Activated naive CD8-positive, alpha-beta T cell (primary cell): ENCODE measurements around the gene USP15.

Source experiments
- H3K27ac Mint-ChIP-seq: one replicate; pipeline ENCODE4 v1.8.0; 2021; ENCODE audit warnings: mixed read lengths
- H3K27me3 Mint-ChIP-seq: one replicate; pipeline ENCODE4 v1.8.0; 2021; ENCODE audit warnings: mixed read lengths
- H3K36me3 Mint-ChIP-seq: one replicate; pipeline ENCODE4 v1.8.0; 2021; ENCODE audit warnings: mixed read lengths
- H3K4me1 Mint-ChIP-seq: one replicate; pipeline ENCODE4 v1.8.0; 2021; ENCODE audit warnings: low read depth, mixed read lengths
- H3K4me3 Mint-ChIP-seq: one replicate; pipeline ENCODE4 v1.8.0; 2021; ENCODE audit warnings: mild to moderate bottlenecking, mixed read lengths
- H3K9me3 Mint-ChIP-seq: one replicate; pipeline ENCODE4 v1.8.0; 2021; ENCODE audit warnings: low read depth, mixed read lengths

The USP15 gene

DNA sequence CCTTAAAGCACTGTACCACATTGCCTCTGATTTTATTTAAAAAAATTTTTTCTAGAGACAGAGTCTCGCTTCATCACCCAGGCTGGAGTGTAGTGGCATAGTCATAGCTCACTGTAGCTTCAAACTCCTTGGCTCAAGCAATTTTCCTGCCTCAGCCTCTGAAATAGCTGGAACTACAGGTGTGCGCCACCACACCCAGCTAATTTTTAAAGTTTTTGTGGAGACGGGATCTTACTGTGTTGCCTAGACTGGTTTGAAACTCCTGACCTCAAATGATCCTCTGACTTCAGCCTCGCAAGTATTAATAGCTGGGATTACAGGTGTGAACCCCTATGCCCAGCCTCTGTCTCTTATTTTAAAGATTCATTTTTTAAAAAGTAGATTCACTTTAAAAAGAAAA lies 5.3 kb downstream of the USP15 start:
- peak overlapping the region; percentile 96 for H3K4me3 Mint-ChIP-seq

DNA sequence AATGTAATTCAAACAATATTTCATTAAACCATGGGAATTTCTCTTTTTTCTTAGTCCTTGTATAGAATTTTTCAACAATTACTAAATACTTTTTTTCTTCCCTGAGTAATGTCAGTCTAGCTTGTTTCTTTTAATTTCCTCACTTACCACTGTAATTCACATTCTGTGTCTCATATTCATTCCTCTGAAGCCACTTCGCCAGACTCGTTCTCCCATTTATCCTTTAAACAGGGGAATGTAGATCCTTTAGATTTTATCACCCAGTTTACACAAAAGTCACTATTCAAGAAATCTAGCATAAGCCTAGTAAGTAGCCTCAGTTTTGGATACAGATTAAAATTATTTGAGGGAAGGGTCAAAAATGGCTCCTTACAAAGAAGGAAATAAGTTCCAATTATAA lies 6.8 kb downstream of the USP15 start:
- Mint-ChIP-seq H3K4me3 (peak overlapping the region; percentile 35), H3K27me3 (no peaks in the 10 kb centered on the region), H3K4me1 (peaks cover 88% of the 10 kb centered on the region), H3K9me3 (no peaks in the 10 kb centered on the region), H3K36me3 (peaks cover 15% of the 10 kb centered on the region), H3K27ac (peak overlapping the region; percentile 69)

More for the DNA sequence above, 5.3 kb downstream of the USP15 start:
- H3K36me3 Mint-ChIP-seq, result peaks cover 15% of the 10 kb centered on the region
- H3K4me1 Mint-ChIP-seq, result peaks cover 82% of the 10 kb centered on the region
- no peaks in the 10 kb centered on the region for H3K27me3 Mint-ChIP-seq
- H3K9me3 Mint-ChIP-seq, result no peaks in the 10 kb centered on the region
- H3K27ac Mint-ChIP-seq, result peak overlapping the region; percentile 95

DNA sequence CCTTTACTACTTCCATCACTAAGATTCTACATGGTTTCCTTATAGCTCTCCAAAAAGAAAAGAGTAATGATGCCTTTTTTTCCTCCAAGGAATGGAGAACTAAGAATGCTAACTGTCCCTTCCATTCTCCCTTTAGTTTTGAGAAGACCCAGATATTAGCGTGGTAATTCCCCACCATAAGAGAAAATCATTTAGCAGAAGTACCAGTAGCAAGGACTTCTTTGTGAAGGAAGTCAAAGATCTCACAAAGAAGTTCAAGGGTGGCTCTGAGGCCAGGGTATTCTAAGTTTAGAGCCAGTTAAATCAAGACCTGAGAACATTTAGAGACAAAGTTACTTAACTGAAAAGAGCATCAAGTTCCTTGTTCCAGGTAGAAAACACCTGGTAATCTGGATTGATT lies 7.3 kb downstream of the USP15 start:
- Mint-ChIP-seq H3K4me3 (peak overlapping the region; percentile 35), H3K9me3 (no peaks in the 10 kb centered on the region), H3K27me3 (no peaks in the 10 kb centered on the region), H3K4me1 (peaks cover 88% of the 10 kb centered on the region), H3K36me3 (peaks cover 15% of the 10 kb centered on the region), H3K27ac (peak overlapping the region; percentile 69)

DNA sequence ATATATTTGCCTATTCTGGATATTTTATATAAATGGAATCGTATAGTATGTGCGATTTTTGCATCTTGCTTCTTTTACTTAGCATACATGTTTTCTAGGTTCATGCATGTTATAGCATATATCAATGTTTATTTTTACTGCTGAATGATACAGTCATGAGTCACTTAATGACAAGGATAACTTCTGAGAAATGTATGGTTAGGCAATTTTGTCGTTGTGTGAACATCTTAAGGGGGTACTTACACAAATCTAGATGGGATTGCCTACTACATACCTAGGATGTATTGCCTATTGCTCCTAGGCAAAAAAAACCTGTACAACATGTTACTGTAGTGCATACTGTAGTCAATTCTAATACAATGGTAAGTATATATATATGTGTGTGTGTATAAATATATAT lies 8.8 kb downstream of the USP15 start:
- Mint-ChIP-seq H3K27me3 (no peaks in the 10 kb centered on the region), H3K27ac (peak overlapping the region; percentile 64), H3K36me3 (peaks cover 10% of the 10 kb centered on the region), H3K4me3 (peak overlapping the region; percentile 63), H3K4me1 (peaks cover 88% of the 10 kb centered on the region), H3K9me3 (no peaks in the 10 kb centered on the region)

GRCh38 chr12:62269464-62270228 lies 9.4 kb downstream of the USP15 start:
- Mint-ChIP-seq H3K4me1 (peaks cover 87% of the 10 kb centered on the region), H3K4me3 (peak overlapping the region; percentile 59), H3K36me3 (peaks cover 10% of the 10 kb centered on the region), H3K27me3 (no peaks in the 10 kb centered on the region), H3K9me3 (no peaks in the 10 kb centered on the region), H3K27ac (peak overlapping the region; percentile 59)

- Mint-ChIP-seq H3K36me3 (peaks cover 9% of the 10 kb centered on the region), H3K27me3 (no peaks in the 10 kb centered on the region), H3K4me3 (peak overlapping the region; percentile 59), H3K27ac (peak overlapping the region; percentile 59), H3K9me3 (no peaks in the 10 kb centered on the region), H3K4me1 (peaks cover 88% of the 10 kb centered on the region)
Measured at GRCh38 chr12:62270384-62270783, 10.2 kb downstream of the USP15 start.

DNA sequence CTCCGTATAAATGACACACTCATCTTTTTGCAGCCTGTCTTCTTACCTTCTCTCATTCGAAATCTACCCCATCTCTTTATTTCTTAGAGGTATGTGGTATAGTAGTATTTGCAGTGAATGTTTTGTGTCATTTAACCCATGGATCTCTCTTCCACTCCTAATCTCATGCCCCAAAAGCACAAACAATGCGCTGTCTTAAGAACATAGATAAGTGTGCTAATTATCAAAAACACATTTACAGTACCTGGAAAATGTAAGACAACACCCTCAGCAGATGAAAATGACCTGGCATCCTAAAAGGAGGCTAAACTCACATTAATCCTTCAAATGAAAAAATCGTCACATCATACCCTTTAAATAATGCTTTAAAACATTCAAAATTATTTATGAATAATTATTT lies 10.7 kb downstream of the USP15 start:
- Mint-ChIP-seq H3K9me3 (no peaks in the 10 kb centered on the region), H3K4me3 (peak overlapping the region; percentile 59), H3K36me3 (peaks cover 12% of the 10 kb centered on the region), H3K4me1 (peaks cover 88% of the 10 kb centered on the region), H3K27ac (peak overlapping the region; percentile 59), H3K27me3 (no peaks in the 10 kb centered on the region)

GRCh38 chr12:62272936-62273552 lies 12.8 kb downstream of the USP15 start:
- peak overlapping the region; percentile 76 for H3K27ac Mint-ChIP-seq
- H3K4me3 Mint-ChIP-seq, result peak overlapping the region; percentile 59
- H3K27me3 Mint-ChIP-seq, result no peaks in the 10 kb centered on the region
- no peaks in the 10 kb centered on the region for H3K9me3 Mint-ChIP-seq
- peaks cover 13% of the 10 kb centered on the region for H3K36me3 Mint-ChIP-seq
- H3K4me1 Mint-ChIP-seq, result peaks cover 86% of the 10 kb centered on the region

- Mint-ChIP-seq H3K4me1 (peaks cover 82% of the 10 kb centered on the region), H3K4me3 (peak overlapping the region; percentile 36), H3K36me3 (peaks cover 11% of the 10 kb centered on the region), H3K9me3 (no peaks in the 10 kb centered on the region), H3K27me3 (no peaks in the 10 kb centered on the region), H3K27ac (peak overlapping the region; percentile 41)
Measured at GRCh38 chr12:62273724-62274380, 13.6 kb downstream of the USP15 start.

- Mint-ChIP-seq H3K36me3 (peaks cover 11% of the 10 kb centered on the region), H3K27me3 (no peaks in the 10 kb centered on the region), H3K4me1 (peaks cover 88% of the 10 kb centered on the region), H3K4me3 (no peak overlapping the region), H3K9me3 (no peaks in the 10 kb centered on the region), H3K27ac (no peak overlapping the region)
Measured at GRCh38 chr12:62278022-62278421, 17.8 kb downstream of the USP15 start.

DNA sequence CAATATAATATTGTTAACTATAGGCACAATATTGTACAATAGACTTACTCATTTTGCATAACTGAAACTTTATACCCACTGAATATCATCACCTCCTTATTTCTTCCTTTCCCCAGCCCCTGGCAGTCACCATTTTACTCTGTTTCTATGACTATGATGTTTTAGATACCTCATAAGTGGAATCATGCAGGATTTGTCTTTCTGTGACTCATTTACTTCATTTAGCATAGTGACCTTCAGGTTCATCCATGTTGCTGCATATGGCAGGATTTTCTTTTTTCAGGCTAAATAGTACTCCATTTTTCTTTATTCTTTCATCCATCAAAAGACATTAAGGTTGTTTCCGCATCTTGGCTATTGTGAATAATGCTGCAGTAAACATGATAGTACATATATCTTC lies 18.9 kb downstream of the USP15 start:
- peaks cover 11% of the 10 kb centered on the region for H3K36me3 Mint-ChIP-seq
- peak overlapping the region; percentile 0 for H3K4me3 Mint-ChIP-seq
- no peaks in the 10 kb centered on the region for H3K9me3 Mint-ChIP-seq
- H3K27ac Mint-ChIP-seq, result peak overlapping the region; percentile 52
- H3K4me1 Mint-ChIP-seq, result peaks cover 86% of the 10 kb centered on the region
- H3K27me3 Mint-ChIP-seq, result no peaks in the 10 kb centered on the region

- no peaks in the 10 kb centered on the region for H3K9me3 Mint-ChIP-seq
- peaks cover 11% of the 10 kb centered on the region for H3K36me3 Mint-ChIP-seq
- H3K27ac Mint-ChIP-seq, result peak overlapping the region; percentile 28
- no peak overlapping the region for H3K4me3 Mint-ChIP-seq
- no peaks in the 10 kb centered on the region for H3K27me3 Mint-ChIP-seq
- H3K4me1 Mint-ChIP-seq, result peaks cover 86% of the 10 kb centered on the region
Measured at GRCh38 chr12:62279961-62280360, 19.8 kb downstream of the USP15 start.

GRCh38 chr12:62282057-62282774 lies 22.0 kb downstream of the USP15 start:
- Mint-ChIP-seq H3K9me3 (peaks cover under 1% of the 10 kb centered on the region), H3K4me1 (peaks cover 83% of the 10 kb centered on the region), H3K36me3 (peaks cover 15% of the 10 kb centered on the region), H3K27me3 (no peaks in the 10 kb centered on the region), H3K4me3 (no peak overlapping the region), H3K27ac (peak overlapping the region; percentile 67)

GRCh38 chr12:62284749-62285148 lies 24.5 kb downstream of the USP15 start:
- H3K27me3 Mint-ChIP-seq, result no peaks in the 10 kb centered on the region
- H3K9me3 Mint-ChIP-seq, result peaks cover 16% of the 10 kb centered on the region
- no peak overlapping the region for H3K4me3 Mint-ChIP-seq
- peaks cover 88% of the 10 kb centered on the region for H3K4me1 Mint-ChIP-seq
- H3K27ac Mint-ChIP-seq, result no peak overlapping the region
- H3K36me3 Mint-ChIP-seq, result peaks cover 31% of the 10 kb centered on the region

GRCh38 chr12:62285284-62285683 lies 25.1 kb downstream of the USP15 start:
- Mint-ChIP-seq H3K27me3 (no peaks in the 10 kb centered on the region), H3K36me3 (peaks cover 34% of the 10 kb centered on the region), H3K27ac (peak overlapping the region; percentile 23), H3K4me1 (peaks cover 89% of the 10 kb centered on the region), H3K4me3 (no peak overlapping the region), H3K9me3 (peaks cover 16% of the 10 kb centered on the region)
